ENCODE measurements around the gene NTN1.
"Not testable (repeated sequence)": the region's sequence is repeated elsewhere in the genome, so short reads cannot be mapped to it uniquely, and the experiment has no call there.

NTN1 gene

DNA sequence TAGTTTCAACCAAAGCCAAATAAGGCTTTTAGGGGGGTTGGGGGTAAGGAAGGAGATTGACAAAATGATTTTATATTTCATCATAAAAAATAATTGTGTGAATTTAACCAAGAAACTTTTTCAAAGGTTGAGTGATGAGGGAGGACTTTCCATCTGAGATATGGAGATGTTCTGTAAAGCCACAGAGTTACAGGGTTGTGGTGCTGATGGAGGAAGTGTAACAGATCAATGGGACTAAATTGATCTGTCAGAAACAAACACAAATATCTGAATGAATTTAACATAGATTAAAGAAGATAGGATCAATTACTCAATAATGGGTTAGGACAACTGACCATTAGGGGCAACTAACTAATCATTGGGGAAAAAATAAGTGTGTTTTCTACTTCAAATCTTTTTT lies 41.6 kb upstream of the NTN1 start:
- TF ChIP-seq, protein P1, sequence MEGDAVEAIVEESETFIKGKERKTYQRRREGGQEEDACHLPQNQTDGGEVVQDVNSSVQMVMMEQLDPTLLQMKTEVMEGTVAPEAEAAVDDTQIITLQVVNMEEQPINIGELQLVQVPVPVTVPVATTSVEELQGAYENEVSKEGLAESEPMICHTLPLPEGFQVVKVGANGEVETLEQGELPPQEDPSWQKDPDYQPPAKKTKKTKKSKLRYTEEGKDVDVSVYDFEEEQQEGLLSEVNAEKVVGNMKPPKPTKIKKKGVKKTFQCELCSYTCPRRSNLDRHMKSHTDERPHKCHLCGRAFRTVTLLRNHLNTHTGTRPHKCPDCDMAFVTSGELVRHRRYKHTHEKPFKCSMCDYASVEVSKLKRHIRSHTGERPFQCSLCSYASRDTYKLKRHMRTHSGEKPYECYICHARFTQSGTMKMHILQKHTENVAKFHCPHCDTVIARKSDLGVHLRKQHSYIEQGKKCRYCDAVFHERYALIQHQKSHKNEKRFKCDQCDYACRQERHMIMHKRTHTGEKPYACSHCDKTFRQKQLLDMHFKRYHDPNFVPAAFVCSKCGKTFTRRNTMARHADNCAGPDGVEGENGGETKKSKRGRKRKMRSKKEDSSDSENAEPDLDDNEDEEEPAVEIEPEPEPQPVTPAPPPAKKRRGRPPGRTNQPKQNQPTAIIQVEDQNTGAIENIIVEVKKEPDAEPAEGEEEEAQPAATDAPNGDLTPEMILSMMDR (IDR thresholded peaks at IDR 0.05; ENCODE audit: low read length), result no peak
- TF ChIP-seq EZH2 (IDR thresholded peaks at IDR 0.05; ENCODE audit: borderline replicate concordance, low read length), result no peak
- no peak overlapping the region for H3K9ac ChIP-seq (ENCODE audit: low read length)
- no peaks in the 10 kb centered on the region; the same call in 1 of the 2 replicates for H3K27me3 ChIP-seq (ENCODE audit: insufficient read depth, low read length)
- no peaks in the 10 kb centered on the region for H4K20me1 ChIP-seq (ENCODE audit: insufficient read depth, low read length)
- H3F3A ChIP-seq (ENCODE audit: insufficient read depth, low read length), result no peaks in the 10 kb centered on the region
- no peaks in the 10 kb centered on the region for H3K9me3 ChIP-seq (ENCODE audit: low read length)
- H3K4me1 ChIP-seq (ENCODE audit: insufficient read depth, low read length, severe bottlenecking), result no peaks in the 10 kb centered on the region
- no peak overlapping the region for H3K4me3 ChIP-seq (ENCODE audit: low read depth, low read length, poor library complexity, severe bottlenecking)
- H3K27ac ChIP-seq (ENCODE audit: low read depth, low read length, poor library complexity, severe bottlenecking), result no peak overlapping the region
- H3K4me2 ChIP-seq (ENCODE audit: low read length), result no peak overlapping the region
- H3K9me2 ChIP-seq (ENCODE audit: low read depth, low read length), result no peaks in the 10 kb centered on the region
- no peaks in the 10 kb centered on the region for H3K36me3 ChIP-seq (ENCODE audit: insufficient read depth, low read length)
- H2AFZ ChIP-seq (ENCODE audit: low read length), result no peak overlapping the region
- H3K79me2 ChIP-seq (ENCODE audit: insufficient read depth, low read length), result no peaks in the 10 kb centered on the region

DNA sequence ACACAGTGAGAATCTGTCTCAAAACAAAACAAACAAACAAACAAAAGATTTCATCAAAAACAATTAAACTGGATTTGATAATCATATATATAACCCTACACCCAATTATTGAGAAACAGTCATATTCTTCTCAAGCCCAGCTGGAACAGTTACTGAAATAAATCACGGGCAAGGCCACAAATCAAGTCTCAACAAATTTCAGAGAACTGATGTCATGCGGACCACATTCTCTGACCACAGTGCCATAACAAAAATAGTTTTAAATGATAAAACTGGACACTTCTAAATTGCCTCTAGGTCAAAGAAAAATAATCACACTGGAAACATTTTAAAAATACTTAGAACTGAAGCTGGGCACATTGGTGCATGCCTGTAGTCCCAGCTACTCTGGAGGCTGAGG lies 39.9 kb upstream of the NTN1 start:
- Histone ChIP-seq H3K4me3 (ENCODE audit: low read depth, low read length, poor library complexity, severe bottlenecking) (no peak overlapping the region), H3K27ac (ENCODE audit: low read depth, low read length, poor library complexity, severe bottlenecking) (no peak overlapping the region), H3F3A (ENCODE audit: insufficient read depth, low read length) (no peaks in the 10 kb centered on the region), H3K9me2 (ENCODE audit: low read depth, low read length) (no peaks in the 10 kb centered on the region), H2AFZ (ENCODE audit: low read length) (no peak overlapping the region), H3K27me3 (ENCODE audit: insufficient read depth, low read length) (no peaks in the 10 kb centered on the region), H4K20me1 (ENCODE audit: insufficient read depth, low read length) (no peaks in the 10 kb centered on the region), H3K9ac (ENCODE audit: low read length) (no peak overlapping the region), H3K4me2 (ENCODE audit: low read length) (no peak overlapping the region), H3K9me3 (ENCODE audit: low read length) (no peaks in the 10 kb centered on the region), H3K36me3 (ENCODE audit: insufficient read depth, low read length) (no peaks in the 10 kb centered on the region), H3K4me1 (ENCODE audit: insufficient read depth, low read length, severe bottlenecking) (no peaks in the 10 kb centered on the region), H3K79me2 (ENCODE audit: insufficient read depth, low read length) (no peaks in the 10 kb centered on the region)
- TF ChIP-seq, protein P1 (IDR thresholded peaks at IDR 0.05; ENCODE audit: low read length), result no peak
- no peak for TF ChIP-seq EZH2 (IDR thresholded peaks at IDR 0.05; ENCODE audit: borderline replicate concordance, low read length)

DNA sequence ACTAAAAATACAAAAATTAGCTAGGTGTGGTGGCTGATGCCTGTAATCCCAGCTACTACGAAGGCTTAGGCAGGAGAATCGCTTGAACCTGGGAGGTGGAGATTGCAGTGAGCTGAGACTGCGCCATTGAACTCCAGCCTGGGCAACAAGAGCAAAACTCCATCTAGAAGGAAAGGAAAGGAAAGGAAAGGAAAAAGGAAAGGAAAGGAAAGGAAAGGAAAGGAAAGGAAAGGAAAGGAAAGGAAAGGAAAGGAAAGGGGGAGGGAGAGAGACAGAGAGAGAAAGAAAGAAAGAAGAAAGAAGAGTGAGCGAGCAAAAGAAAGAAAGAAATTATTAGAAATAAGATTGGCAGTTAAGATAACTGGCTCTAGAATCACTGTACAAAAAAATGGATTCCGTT lies 37.1 kb upstream of the NTN1 start:
- H3K4me3 ChIP-seq (ENCODE audit: low read depth, low read length, poor library complexity, severe bottlenecking); H2AFZ ChIP-seq (ENCODE audit: low read length); H4K20me1 ChIP-seq (ENCODE audit: insufficient read depth, low read length); H3K27ac ChIP-seq (ENCODE audit: low read depth, low read length, poor library complexity, severe bottlenecking); H3K27me3 ChIP-seq (ENCODE audit: insufficient read depth, low read length); H3K9ac ChIP-seq (ENCODE audit: low read length); H3F3A ChIP-seq (ENCODE audit: insufficient read depth, low read length); H3K9me3 ChIP-seq (ENCODE audit: low read length); H3K4me2 ChIP-seq (ENCODE audit: low read length); H3K79me2 ChIP-seq (ENCODE audit: insufficient read depth, low read length); H3K36me3 ChIP-seq (ENCODE audit: insufficient read depth, low read length); H3K9me2 ChIP-seq (ENCODE audit: low read depth, low read length); H3K4me1 ChIP-seq (ENCODE audit: insufficient read depth, low read length, severe bottlenecking): not testable (repeated sequence)

DNA sequence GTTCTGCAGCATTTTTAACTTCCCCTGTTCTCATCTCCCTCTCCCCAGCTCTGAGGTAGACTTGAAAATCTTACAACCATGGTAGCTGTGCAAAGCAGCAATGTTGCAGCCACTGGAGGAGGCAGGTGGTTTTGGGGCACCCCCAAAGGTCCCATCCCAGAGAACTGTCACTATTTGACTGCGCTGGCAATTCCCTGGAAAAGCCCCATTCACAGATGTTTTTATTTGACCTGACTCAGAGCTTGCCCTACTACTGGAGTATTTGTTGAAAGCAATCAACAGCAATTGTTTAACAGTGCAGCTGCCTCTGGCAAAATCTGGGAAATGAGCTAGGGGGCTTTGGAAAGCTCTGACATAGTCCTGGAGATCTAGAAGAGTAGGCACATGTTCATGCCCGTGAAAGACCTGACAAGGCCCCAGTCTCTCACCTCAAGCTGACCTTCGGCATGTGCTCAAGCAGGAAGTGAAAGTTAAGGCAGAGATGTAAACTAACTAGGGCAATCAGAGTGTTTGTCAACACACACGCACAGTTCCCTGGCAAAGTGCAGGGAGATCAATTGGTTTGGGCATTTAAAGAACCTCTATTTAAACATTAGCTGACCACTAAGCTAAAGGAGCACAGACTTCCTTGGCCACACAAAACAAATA lies 36.1 kb upstream of the NTN1 start:
- H3K27me3 ChIP-seq (ENCODE audit: insufficient read depth, low read length), result no peaks in the 10 kb centered on the region
- no peaks in the 10 kb centered on the region for H3K36me3 ChIP-seq (ENCODE audit: insufficient read depth, low read length)
- no peak overlapping the region for H2AFZ ChIP-seq (ENCODE audit: low read length)
- no peaks in the 10 kb centered on the region for H3F3A ChIP-seq (ENCODE audit: insufficient read depth, low read length)
- H3K27ac ChIP-seq (ENCODE audit: low read depth, low read length, poor library complexity, severe bottlenecking), result no peak overlapping the region
- H3K4me3 ChIP-seq (ENCODE audit: low read depth, low read length, poor library complexity, severe bottlenecking), result no peak overlapping the region
- no peak for TF ChIP-seq EZH2 (IDR thresholded peaks at IDR 0.05; ENCODE audit: borderline replicate concordance, low read length)
- TF ChIP-seq, protein P1 (IDR thresholded peaks at IDR 0.05; ENCODE audit: low read length), result no peak
- H3K4me2 ChIP-seq (ENCODE audit: low read length), result no peak overlapping the region
- no peaks in the 10 kb centered on the region for H3K4me1 ChIP-seq (ENCODE audit: insufficient read depth, low read length, severe bottlenecking)
- no peak overlapping the region for H3K9ac ChIP-seq (ENCODE audit: low read length)
- H3K9me2 ChIP-seq (ENCODE audit: low read depth, low read length), result no peaks in the 10 kb centered on the region
- no peaks in the 10 kb centered on the region for H3K9me3 ChIP-seq (ENCODE audit: low read length)
- no peaks in the 10 kb centered on the region for H4K20me1 ChIP-seq (ENCODE audit: insufficient read depth, low read length)
- no peaks in the 10 kb centered on the region for H3K79me2 ChIP-seq (ENCODE audit: insufficient read depth, low read length)

Data from OCI-LY1 (cell line).